Measurements from ENCODE around the gene GPD1L. TPM values are rescaled to one million over a fixed set of nuclear protein-coding genes. Genes with fewer than 3 reads are reported as not detected.

GPD1L gene
- total and polyA plus RNA-seq, 2 of the 13 experiments (the other 11 are each of a cell fraction or from before 2014, with no cell fraction given), result 4.9 to 13.7 TPM

DNA sequence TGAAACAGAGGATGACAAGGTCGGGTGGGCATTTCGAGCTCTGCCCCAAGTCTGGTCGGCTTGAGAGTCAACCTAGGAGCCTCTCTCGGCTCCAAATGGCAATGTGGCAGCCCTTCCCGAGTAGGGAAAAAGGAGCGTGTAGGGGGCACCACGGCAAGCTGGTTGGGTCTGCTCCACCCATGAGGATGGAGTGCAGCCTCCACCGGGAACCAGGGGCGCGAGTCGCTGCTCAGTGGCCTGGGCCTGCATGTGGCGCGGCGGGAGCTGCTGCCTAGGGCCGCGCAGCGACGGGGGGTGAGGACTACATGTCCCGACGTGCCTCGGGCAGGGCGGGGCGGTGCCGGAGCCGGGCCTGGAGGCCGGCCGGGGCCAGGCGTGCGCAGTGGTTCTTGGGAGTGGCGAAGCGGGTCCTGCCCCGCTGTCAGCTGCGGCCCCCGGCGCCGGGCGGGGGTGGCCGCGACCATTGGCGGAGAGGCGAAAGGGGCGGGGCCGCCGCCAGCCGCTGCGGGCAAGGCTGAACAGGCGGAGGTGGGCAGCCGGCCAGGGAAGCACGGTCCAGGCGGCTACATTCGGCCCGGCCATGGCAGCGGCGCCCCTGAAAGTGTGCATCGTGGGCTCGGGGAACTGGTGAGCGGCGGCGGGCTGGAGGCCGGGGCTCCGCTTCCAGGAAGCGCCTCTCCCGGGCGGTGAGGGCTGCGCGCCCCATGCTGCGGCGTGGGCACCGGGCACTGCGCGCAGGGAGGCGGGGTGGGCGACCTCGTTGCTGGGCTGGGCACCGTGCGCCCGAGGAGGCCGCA, at the start of gene GPD1L (continued):
- 0 out of 2 replicates have a peak, but pooled peaks have one; percentile 12 for TF ChIP-seq CHCHD3 (CRISPR knock-in tag; IDR thresholded peaks at IDR 0.05)
- TF ChIP-seq KMT2A (CRISPR knock-in tag; IDR thresholded peaks at IDR 0.05), result no peak
- TF ChIP-seq ZNF232 (CRISPR knock-in tag; IDR thresholded peaks at IDR 0.05; ENCODE audit: borderline replicate concordance), result no peak; the same call in 1 of the 2 replicates
- 0 out of 2 replicates have a peak, but pooled peaks have one; percentile 68 for TF ChIP-seq ZNF138 (CRISPR knock-in tag; IDR thresholded peaks at IDR 0.05; ENCODE audit: low read depth)
- TF ChIP-seq ZNF230 (CRISPR knock-in tag; IDR thresholded peaks at IDR 0.05), result no peak
- TF ChIP-seq ATF7 (IDR thresholded peaks at IDR 0.05), result no peak
- 0 out of 2 replicates have a peak, but pooled peaks have one; percentile 26 for TF ChIP-seq ATF7 (CRISPR knock-in tag; IDR thresholded peaks at IDR 0.05)
- no peak for TF ChIP-seq NCOA5 (CRISPR knock-in tag; IDR thresholded peaks at IDR 0.05)
- no peak for TF ChIP-seq ZC3H4 (CRISPR knock-in tag; IDR thresholded peaks at IDR 0.05; ENCODE audit: borderline replicate concordance)
- no peak for TF ChIP-seq HNRNPUL1 (IDR thresholded peaks at IDR 0.05; ENCODE audit: low read depth, low read length)
- TF ChIP-seq, protein P1, sequence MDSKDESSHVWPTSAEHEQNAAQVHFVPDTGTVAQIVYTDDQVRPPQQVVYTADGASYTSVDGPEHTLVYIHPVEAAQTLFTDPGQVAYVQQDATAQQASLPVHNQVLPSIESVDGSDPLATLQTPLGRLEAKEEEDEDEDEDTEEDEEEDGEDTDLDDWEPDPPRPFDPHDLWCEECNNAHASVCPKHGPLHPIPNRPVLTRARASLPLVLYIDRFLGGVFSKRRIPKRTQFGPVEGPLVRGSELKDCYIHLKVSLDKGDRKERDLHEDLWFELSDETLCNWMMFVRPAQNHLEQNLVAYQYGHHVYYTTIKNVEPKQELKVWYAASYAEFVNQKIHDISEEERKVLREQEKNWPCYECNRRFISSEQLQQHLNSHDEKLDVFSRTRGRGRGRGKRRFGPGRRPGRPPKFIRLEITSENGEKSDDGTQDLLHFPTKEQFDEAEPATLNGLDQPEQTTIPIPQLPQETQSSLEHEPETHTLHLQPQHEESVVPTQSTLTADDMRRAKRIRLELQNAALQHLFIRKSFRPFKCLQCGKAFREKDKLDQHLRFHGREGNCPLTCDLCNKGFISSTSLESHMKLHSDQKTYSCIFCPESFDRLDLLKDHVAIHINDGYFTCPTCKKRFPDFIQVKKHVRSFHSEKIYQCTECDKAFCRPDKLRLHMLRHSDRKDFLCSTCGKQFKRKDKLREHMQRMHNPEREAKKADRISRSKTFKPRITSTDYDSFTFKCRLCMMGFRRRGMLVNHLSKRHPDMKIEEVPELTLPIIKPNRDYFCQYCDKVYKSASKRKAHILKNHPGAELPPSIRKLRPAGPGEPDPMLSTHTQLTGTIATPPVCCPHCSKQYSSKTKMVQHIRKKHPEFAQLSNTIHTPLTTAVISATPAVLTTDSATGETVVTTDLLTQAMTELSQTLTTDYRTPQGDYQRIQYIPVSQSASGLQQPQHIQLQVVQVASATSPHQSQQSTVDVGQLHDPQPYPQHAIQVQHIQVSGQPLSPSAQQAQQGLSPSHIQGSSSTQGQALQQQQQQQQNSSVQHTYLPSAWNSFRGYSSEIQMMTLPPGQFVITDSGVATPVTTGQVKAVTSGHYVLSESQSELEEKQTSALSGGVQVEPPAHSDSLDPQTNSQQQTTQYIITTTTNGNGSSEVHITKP (CRISPR knock-in tag; IDR thresholded peaks at IDR 0.05; ENCODE audit: low read depth), result no peak
- TF ChIP-seq ZNF143 (CRISPR knock-in tag; IDR thresholded peaks at IDR 0.05), result peak; percentile 95
- TF ChIP-seq SIN3A (IDR thresholded peaks at IDR 0.05; ENCODE audit: borderline replicate concordance, low read depth, low read length), result 0 out of 2 replicates have a peak, but pooled peaks have one; percentile 26
- TF ChIP-seq PHF8 (CRISPR knock-in tag; IDR thresholded peaks at IDR 0.05), result peak; percentile 76
- TF ChIP-seq, protein P2, sequence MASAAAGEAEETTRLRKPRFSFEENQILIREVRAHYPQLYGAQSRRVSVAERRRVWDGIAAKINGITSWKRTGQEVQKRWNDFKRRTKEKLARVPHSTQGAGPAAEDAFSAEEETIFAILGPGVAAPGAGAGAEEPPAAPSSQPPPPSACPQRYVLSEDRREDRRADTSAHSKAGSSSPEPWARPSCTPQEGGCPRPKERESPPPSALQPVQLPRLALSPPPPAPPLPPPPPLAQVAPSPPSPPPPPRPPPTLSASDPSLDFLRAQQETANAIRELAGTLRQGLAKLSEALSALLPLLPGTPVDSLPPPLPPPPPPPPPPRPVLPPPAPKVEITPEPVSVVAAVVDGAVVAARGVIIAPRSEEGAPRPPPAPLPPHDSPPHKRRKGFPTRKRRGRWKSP (CRISPR knock-in tag; IDR thresholded peaks at IDR 0.05), result peak; percentile 8; the same call in 1 of the 2 replicates
- peak; percentile 87; the same call in 1 of the 2 replicates for TF ChIP-seq ZNF776 (CRISPR knock-in tag; IDR thresholded peaks at IDR 0.05)
- no peak for TF ChIP-seq ZFP41 (CRISPR knock-in tag; IDR thresholded peaks at IDR 0.05; ENCODE audit: borderline replicate concordance)
- TF ChIP-seq, protein P3, sequence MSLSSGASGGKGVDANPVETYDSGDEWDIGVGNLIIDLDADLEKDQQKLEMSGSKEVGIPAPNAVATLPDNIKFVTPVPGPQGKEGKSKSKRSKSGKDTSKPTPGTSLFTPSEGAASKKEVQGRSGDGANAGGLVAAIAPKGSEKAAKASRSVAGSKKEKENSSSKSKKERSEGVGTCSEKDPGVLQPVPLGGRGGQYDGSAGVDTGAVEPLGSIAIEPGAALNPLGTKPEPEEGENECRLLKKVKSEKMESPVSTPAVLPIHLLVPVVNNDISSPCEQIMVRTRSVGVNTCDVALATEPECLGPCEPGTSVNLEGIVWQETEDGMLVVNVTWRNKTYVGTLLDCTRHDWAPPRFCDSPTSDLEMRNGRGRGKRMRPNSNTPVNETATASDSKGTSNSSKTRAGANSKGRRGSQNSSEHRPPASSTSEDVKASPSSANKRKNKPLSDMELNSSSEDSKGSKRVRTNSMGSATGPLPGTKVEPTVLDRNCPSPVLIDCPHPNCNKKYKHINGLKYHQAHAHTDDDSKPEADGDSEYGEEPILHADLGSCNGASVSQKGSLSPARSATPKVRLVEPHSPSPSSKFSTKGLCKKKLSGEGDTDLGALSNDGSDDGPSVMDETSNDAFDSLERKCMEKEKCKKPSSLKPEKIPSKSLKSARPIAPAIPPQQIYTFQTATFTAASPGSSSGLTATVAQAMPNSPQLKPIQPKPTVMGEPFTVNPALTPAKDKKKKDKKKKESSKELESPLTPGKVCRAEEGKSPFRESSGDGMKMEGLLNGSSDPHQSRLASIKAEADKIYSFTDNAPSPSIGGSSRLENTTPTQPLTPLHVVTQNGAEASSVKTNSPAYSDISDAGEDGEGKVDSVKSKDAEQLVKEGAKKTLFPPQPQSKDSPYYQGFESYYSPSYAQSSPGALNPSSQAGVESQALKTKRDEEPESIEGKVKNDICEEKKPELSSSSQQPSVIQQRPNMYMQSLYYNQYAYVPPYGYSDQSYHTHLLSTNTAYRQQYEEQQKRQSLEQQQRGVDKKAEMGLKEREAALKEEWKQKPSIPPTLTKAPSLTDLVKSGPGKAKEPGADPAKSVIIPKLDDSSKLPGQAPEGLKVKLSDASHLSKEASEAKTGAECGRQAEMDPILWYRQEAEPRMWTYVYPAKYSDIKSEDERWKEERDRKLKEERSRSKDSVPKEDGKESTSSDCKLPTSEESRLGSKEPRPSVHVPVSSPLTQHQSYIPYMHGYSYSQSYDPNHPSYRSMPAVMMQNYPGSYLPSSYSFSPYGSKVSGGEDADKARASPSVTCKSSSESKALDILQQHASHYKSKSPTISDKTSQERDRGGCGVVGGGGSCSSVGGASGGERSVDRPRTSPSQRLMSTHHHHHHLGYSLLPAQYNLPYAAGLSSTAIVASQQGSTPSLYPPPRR (CRISPR knock-in tag; IDR thresholded peaks at IDR 0.05; ENCODE audit: borderline replicate concordance), result no peak
- 0 out of 2 replicates have a peak, but pooled peaks have one; percentile 53 for TF ChIP-seq KLF6 (CRISPR knock-in tag; IDR thresholded peaks at IDR 0.05)
- no peak; the same call in 1 of the 2 replicates for TF ChIP-seq SMAD9 (CRISPR knock-in tag; IDR thresholded peaks at IDR 0.05)
